SH-SY5Y (cell line): ENCODE data around the gene GPATCH8.

Experiments used
- GATA2 ChIP-seq: IDR thresholded peaks from 2 replicates; pipeline ENCODE4 v1.6.1; 2011; ENCODE audit warnings: mild to moderate bottlenecking, low read depth, low read length
- GATA3 ChIP-seq: IDR thresholded peaks from 2 replicates; pipeline ENCODE4 v1.6.1; 2011; ENCODE audit warnings: low read depth, mild to moderate bottlenecking, low read length, moderate library complexity

The GPATCH8 gene

DNA sequence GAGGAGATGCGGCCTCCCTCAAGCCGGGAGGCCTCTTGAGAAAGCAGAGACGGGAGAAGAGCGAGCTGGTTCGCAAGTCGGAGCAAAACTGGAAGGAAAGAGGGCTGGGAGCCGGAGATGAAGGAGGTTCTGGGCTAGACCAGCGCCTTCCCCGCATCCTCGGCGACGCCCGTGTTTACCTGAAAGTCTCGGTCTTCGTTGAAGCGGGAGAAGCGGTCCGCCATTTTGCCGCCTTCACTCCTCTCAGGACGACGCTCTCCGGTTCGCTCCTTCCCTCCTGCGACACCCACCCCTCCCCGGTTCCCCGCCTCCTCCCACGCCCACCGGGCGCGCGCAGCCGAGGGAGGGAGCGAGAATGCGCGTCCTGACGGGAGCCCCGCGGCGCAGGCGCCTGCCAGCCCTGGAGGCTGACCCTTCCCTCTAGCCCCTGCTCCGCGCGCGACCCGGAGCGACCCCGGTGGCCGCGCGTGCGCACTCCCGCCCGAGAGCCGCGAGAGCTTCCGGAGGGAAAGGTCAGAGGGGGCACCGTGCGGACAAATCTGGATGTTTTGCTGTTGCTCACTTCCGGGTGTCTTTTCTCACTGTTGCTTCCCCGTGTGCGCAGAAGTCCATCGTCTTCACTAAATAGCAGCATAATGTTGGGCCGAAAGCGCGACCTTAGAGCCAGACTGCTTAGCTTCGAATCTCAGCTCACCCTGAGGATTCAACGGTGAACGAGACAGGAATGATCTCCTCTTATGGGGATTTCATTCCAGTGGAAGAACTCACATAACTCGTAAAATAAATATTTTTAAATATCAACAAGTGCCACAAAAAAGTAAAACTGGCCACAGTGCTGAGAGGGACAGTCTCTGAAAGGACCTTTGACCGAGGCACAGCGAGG, at the start of gene GPATCH8:
Gene GPATCH8 (minus strand): TSS at position 260 of the 883 bp plus-strand sequence. CDS start 36 bp downstream, at position 224.
- no peak for TF ChIP-seq GATA3
- TF ChIP-seq GATA2: no peak

DNA sequence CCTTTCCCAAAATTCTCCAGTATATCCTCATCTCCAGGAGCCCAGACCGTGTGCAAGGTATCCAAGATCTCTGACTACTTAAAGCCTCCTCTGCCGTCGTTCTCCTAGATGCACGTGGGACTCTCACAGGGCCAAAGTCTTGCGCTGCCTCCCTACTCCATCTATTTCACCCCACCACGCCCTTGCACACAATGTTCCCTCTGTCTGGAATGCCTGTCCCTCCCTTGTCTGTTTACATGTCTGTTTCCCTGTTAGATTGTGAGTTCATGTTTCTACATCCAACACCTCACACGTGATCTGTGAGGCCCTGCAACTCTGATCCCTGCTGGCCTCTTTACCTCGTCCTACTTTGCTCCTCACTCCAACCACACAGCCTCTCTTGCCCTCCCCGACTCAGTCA, 49.2 kb upstream of the GPATCH8 start:
- TF ChIP-seq GATA2: no peak

GRCh38 chr17:44549686-44550085, 46.5 kb upstream of the GPATCH8 start:
- TF ChIP-seq GATA2 (no peak), GATA3 (no peak)

DNA sequence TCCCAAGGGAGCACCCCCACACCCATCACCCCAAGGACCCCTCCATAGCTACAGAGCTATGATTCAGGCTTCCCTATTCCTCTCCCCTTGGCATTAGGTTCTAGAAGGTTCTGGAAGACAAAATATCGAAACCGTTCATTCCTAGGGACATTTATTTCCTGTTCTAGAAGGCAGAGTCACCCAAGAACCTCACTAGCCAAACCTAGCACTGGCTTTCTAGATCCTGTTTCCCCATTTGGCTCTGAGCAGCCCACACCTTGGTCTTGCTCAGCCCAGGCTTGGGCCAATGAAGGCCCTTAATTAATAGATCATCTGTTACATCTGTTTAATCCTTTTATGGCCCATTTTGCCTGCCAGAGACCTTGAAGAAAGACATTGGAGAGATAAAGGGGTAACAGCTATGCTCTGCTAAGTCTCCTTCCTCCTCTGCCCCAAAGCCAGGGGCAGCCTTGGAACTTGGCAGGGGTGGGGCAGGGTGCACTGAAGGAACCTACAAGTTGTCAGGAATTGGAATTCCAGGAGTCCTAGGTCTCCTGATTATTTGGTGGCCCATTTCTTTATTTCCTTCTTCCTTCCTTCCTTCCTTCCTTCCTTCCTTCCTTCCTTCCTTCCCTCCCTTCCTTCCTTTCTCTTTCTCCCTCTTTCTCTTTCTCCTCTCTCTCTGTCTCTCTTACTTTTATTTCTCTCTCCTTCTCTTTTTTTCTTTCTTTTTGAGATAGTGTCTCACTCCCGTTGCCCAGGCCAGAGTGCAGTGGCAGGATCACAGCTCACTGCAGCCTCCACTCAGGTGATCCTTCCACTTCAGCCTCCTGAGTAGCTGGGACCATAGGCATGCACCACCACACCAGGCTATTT, 45.4 kb upstream of the GPATCH8 start:
- TF ChIP-seq GATA2: no peak
- no peak for TF ChIP-seq GATA3

GRCh38 chr17:44547625-44548267, 44.5 kb upstream of the GPATCH8 start:
- TF ChIP-seq GATA2 (no peak), GATA3 (no peak)

- no peak for TF ChIP-seq GATA3
- TF ChIP-seq GATA2: no peak
These were observed 43.7 kb upstream of the GPATCH8 start for GRCh38 chr17:44546671-44547606.

DNA sequence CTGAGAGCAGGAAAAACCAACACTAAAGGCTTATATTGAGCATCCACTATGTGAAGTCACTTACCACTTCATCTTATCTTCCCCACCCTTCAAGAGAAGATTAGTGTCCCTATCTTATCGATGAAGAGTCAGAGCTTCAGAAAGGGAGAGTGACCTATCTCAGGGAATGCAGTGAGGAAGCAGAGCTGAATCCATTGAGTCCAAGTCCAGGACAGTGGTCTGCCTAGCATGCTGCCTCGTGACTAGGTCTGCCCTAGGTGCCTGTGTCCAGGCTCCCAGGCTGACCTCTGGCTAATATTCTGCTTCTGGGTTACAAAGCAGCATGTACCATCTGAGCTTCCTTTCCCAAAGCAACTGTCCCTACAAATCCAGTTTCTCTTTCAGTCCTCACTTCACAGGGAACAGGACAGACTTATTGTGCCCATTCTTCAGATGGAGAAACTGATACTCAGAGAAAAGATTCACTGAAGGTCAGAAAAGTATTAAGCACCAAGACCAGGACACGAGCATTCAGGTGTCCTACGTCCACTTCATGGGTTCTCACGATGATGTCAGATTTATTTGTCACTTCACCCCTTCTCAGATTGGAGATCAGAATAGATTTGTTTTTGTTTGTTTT, 40.8 kb upstream of the GPATCH8 start:
- TF ChIP-seq GATA2: no peak
- no peak for TF ChIP-seq GATA3

- no peak for TF ChIP-seq GATA3
- TF ChIP-seq GATA2: no peak
These were observed 40.2 kb upstream of the GPATCH8 start for GRCh38 chr17:44543213-44543904.

DNA sequence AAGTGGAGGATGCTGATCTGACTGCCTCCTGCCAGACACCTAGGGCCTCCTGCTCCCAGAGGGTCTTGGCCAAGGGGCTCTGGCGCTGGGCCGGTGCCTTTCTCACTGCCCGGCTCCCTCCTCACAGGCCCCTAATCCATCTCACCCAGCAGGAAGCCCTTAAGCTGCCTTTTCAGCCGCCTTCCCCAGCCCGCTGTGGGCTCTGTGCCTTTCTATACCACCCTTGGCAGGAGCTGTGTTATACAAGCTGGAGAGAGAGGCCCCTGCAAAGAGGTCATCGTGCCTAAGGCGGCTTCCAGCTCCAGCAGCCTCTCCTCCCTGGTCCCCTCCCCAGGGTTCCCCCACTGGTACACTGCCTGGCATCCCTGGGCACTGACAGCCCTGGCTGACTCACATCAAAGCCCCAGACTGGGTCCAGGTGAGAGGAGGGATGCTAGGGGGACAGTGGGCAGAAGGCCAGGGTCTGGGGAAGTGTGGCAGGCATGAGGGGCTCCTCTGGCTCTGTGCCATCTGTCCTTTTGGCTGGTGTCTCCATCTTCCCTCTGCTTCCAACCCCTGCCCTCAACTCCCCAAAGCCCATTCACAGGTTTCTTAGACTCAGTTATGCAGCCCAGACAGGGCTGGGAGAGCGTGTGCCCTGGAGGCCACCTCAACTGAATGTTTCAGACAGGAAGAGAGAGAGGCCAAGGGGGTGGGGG, 38.8 kb upstream of the GPATCH8 start:
- TF ChIP-seq GATA3: no peak
- no peak for TF ChIP-seq GATA2

DNA sequence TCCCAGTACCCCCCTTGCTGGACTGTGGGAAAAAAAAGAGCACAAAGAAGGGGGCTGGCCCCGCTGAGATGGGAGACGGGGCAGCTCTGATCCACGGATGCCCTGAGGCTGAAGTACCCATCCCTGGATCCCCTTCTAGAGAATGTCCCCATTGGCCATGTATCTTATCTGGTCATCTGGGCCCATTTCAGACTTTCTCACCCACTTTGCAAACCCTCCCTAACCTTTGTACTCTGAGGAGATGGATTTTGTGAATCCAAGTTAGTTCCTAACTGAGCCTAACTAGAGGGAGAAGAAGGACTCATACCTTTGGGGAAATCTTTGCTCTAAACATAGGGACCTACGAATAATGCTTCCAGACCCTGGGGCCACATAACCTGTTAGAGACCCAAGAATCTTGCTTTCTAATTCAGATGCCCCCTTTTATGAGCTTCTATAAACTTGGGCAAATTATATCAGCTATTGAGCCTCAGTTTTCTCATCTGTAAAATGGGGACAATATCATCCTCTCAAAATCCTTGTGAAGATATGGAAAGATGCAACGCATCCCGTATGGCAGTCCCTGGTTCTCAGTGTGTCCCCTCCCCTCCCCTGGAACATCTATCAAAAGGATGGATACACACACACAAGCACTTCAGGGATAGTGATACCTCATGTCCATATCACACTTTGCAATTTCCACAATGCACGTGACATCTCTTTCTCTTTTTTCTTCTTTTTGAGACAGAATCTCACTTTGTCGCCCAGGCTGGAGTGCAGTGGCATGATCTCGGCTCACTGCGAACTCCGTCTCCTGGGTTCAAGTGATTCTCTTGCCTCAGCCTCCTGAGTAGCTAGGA, 37.3 kb upstream of the GPATCH8 start:
- TF ChIP-seq GATA2 (no peak), GATA3 (no peak)

- TF ChIP-seq GATA2 (no peak), GATA3 (no peak)
These were observed 36.5 kb upstream of the GPATCH8 start for GRCh38 chr17:44539673-44540072.
